B cell (primary cell): Measurements from ENCODE around the gene PPP1CC. TPM values are rescaled to one million over a fixed set of nuclear protein-coding genes. Genes with fewer than 3 reads are reported as not detected.

Source experiments
- ATAC-seq: fragments of 200-7000 bp; cut with Tn5 transposase; one replicate; pipeline ENCODE4 v1.10.0; 2021; ENCODE audit warnings: low read depth, mild to moderate bottlenecking, moderate number of reproducible peaks, moderate library complexity
- CTCF ChIA-PET: fragments of 350-600 bp; sonication (Branson Sonifier 250); formaldehyde crosslinking; loops from one replicate; lab custom pipeline; 2021; ENCODE audit warnings: antibody characterized with exemption, inconsistent platforms; lab: Charles Lee
- POLR2A ChIA-PET: fragments of 350-600 bp; sonication (Branson Sonifier 250); formaldehyde crosslinking; loops from one replicate; lab custom pipeline; 2021; ENCODE audit warnings: antibody characterized with exemption; lab: Charles Lee
- DNase-seq: peaks from one replicate; pipeline ENCODE4 v3.0.0; 2013
- H2AFZ ChIP-seq: 2 replicates; pipeline ENCODE4 v1.6.1; 2012; ENCODE audit warnings: mild to moderate bottlenecking, low read depth, low read length; ENCODE audit not compliant: insufficient read depth, poor library complexity, severe bottlenecking
- H3K27ac ChIP-seq, 2 donors: 1 replicate in 1 of 2; 2 replicates in 1 of 2; pipeline ENCODE4 v1.5.1; 2012 to 2013; ENCODE audit warnings: low read length in 2 of 2, mild to moderate bottlenecking in 2 of 2, moderate library complexity in 1 of 2
- H3K27me3 ChIP-seq, 4 experiments: fragments of 200-600 bp in 1 of 4; sonication (generic) in 1 of 4; replicated peaks in 1 of 4; 1 replicate in 2 of 4; 2 replicates in 2 of 4; pipeline versions ENCODE4 v1.6.1 to v1.7.0; 2013 to 2016; ENCODE audit warnings: low read length in 3 of 4, mild to moderate bottlenecking in 2 of 4, mixed read lengths in 1 of 4, moderate library complexity in 1 of 4; ENCODE audit not compliant: insufficient read depth in 4 of 4, control insufficient read depth in 3 of 4; ENCODE audit errors: control extremely low read depth in 1 of 4
- H3K36me3 ChIP-seq, 2 experiments: replicated peaks in 1 of 2; 1 replicate in 1 of 2; 2 replicates in 1 of 2; pipeline versions ENCODE4 v1.6.1 to v1.7.1; 2013; ENCODE audit warnings: low read length in 1 of 2; ENCODE audit not compliant: insufficient read depth in 2 of 2, control insufficient read depth in 1 of 2; ENCODE audit errors: control extremely low read depth in 1 of 2, extremely low read depth in 1 of 2
- H3K4me1 ChIP-seq, 2 donors: fragments of 200-600 bp in 1 of 2; sonication (generic) in 1 of 2; 1 replicate in 1 of 2; 2 replicates in 1 of 2; pipeline versions ENCODE4 v1.5.1 to v1.6.1; 2013 to 2017; ENCODE audit warnings: low read length in 2 of 2; ENCODE audit not compliant: control insufficient read depth in 2 of 2, insufficient read depth in 2 of 2
- H3K4me2 ChIP-seq: replicated peaks from 2 replicates; pipeline ENCODE3; 2012; ENCODE audit warnings: mild to moderate bottlenecking, low read depth, low read length; ENCODE audit not compliant: poor library complexity, severe bottlenecking
- H3K4me3 ChIP-seq, 5 experiments: fragments of 200-600 bp in 1 of 5; sonication (generic) in 1 of 5; 1 replicate in 3 of 5; 2 replicates in 2 of 5; pipeline versions ENCODE4 v1.5.1 to v1.7.0; 2011 to 2016; ENCODE audit warnings: low read length in 4 of 5, mild to moderate bottlenecking in 4 of 5, low read depth in 2 of 5, control low read depth in 1 of 5, moderate library complexity in 1 of 5; ENCODE audit not compliant: insufficient read depth in 1 of 5; ENCODE audit errors: control extremely low read depth in 1 of 5, extremely low read depth in 1 of 5
- H3K79me2 ChIP-seq: fragments of 200-600 bp; sonication (generic); one replicate; pipeline ENCODE4 v1.6.0; 2016; ENCODE audit warnings: low read length; ENCODE audit not compliant: control insufficient read depth, insufficient read depth
- H3K9ac ChIP-seq: fragments of 200-600 bp; sonication (generic); 2 replicates; pipeline ENCODE4 v1.6.1; 2017; ENCODE audit warnings: mild to moderate bottlenecking, low read length, moderate library complexity
- H3K9me3 ChIP-seq, 3 donors: one replicate each; pipeline versions ENCODE4 v1.6.1 to v1.7.1; 2013; ENCODE audit warnings: low read length in 2 of 3; ENCODE audit not compliant: control insufficient read depth in 2 of 3, insufficient read depth in 1 of 3; ENCODE audit errors: control extremely low read depth in 1 of 3
- H4K20me1 ChIP-seq: 2 replicates; pipeline ENCODE4 v1.6.0; 2012; ENCODE audit warnings: mild to moderate bottlenecking, low read length; ENCODE audit not compliant: insufficient read depth, control insufficient read depth, poor library complexity, severe bottlenecking
- H3K27ac Mint-ChIP-seq: one replicate; pipeline ENCODE4 v1.8.0; 2021; ENCODE audit warnings: mixed read lengths
- H3K27me3 Mint-ChIP-seq: one replicate; pipeline ENCODE4 v1.8.0; 2021; ENCODE audit warnings: mixed read lengths
- H3K4me1 Mint-ChIP-seq: one replicate; pipeline ENCODE4 v1.8.0; 2021; ENCODE audit warnings: mixed read lengths
- H3K4me3 Mint-ChIP-seq: one replicate; pipeline ENCODE4 v1.8.0; 2021; ENCODE audit warnings: mixed read lengths
- H3K9me3 Mint-ChIP-seq: one replicate; pipeline ENCODE4 v1.8.0; 2022; ENCODE audit warnings: mixed read lengths; ENCODE audit not compliant: insufficient read depth
- EZH2 ChIP-seq: IDR thresholded peaks from 2 replicates; pipeline ENCODE4 v1.6.1; 2012; ENCODE audit warnings: borderline replicate concordance, low read depth, mild to moderate bottlenecking, moderate library complexity, low read length; ENCODE audit not compliant: insufficient read depth, poor library complexity, severe bottlenecking
- WGBS: methylation state at CpG from one replicate; pipeline ENCODE4 v1.1.5; 2013; ENCODE audit warnings: missing lambda C conversion rate; ENCODE audit not compliant: insufficient coverage; 5-methylcytosine and 5-hydroxymethylcytosine counted together
- intact Hi-C: fragments of 100-400 bp; cut with micrococcal nuclease; formaldehyde crosslinking; loops from one replicate; pipeline ENCODE4 v1.10.0; 2022
- polyA plus RNA-seq: library from polyadenylated mRNA; depleted of rRNA; stranded (reverse); fragments of >200 nt; gene quantifications from 2 replicates; pipeline ENCODE4 v1.2.3, GENCODE V29; 2012
- total RNA-seq, 2 donors: library from RNA; stranded (reverse); fragments of 120-200 nt in 1 of 2; gene quantifications; 1 replicate in 1 of 2; 2 replicates in 1 of 2; pipeline versions ENCODE4 v1.2.3 to v1.2.4, GENCODE V29; 2013 to 2022
- TF ChIP-seq, protein P1 (sequence below): fragments of 200-600 bp; IDR thresholded peaks from one replicate; pipeline ENCODE4 v1.8.0; 2022; ENCODE audit warnings: antibody characterized with exemption, mild to moderate bottlenecking

PPP1CC gene
- total and polyA plus RNA-seq, 2 donors (not counting 1 experiment from before 2014, with no cell fraction given): 70.0 to 146 TPM

DNA sequence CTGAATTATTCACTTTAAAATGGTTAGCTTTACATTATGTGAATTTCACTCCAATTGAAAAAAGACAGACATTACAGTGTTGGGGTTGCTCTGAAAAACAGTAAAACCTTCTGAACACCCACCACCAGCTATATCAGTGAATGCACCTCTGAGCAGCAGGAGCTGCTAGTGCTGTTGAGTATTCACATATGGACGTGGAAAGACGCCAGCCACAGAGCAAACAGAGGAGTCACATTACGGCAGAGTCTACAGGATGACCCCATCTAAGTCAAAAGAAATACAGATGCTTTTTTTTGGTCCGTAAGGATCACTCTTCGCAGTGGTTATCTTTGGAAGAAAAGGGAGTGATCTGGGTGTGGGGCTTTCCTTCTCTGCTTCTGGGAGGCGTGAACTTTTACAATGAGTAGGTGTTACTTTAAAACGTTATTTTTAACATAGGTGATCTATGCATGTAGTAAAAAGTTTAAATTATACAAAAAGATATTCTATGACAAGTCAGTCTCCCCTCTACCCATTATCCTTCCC is 58.3 kb downstream of the PPP1CC start:
- peaks cover 73% of the 10 kb centered on the region for H3K4me1 Mint-ChIP-seq
- POLR2A ChIA-PET: interaction anchor here (0.6 to 0.9 kb wide), 4 partner anchors 8 to 74 kb away, joined by 3 to 4 read pairs (median 4); no protein-coding TSS in a partner anchor
- peak overlapping the region; percentile 84 for H3K9ac ChIP-seq
- peak overlapping the region; percentile 83 for H3K4me2 ChIP-seq
- 63% methylated on average over 3 of the region's 7 CpGs for WGBS
- H4K20me1 ChIP-seq: peaks cover 71% of the 10 kb centered on the region
- H3K27ac Mint-ChIP-seq: peak overlapping the region; percentile 76
- peak overlapping the region in 1 of 2 donors; percentile 68 for H3K27ac ChIP-seq
- H2AFZ ChIP-seq: no peak overlapping the region
- no peak for ATAC-seq
- H3K9me3 ChIP-seq: peaks cover 0 to 3% (median 0%) of the 10 kb centered on the region in 3 donors
- peaks cover 95% of the 10 kb centered on the region for H3K79me2 ChIP-seq
- peaks cover 4 to 83% of the 10 kb centered on the region in 2 experiments for H3K36me3 ChIP-seq
- CTCF ChIA-PET: interaction anchor here (0.8 to 1.2 kb wide), 3 partner anchors 68 to 235 kb away, joined by 3 read pairs; partner anchors contain the start of gene ARPC3
- intact Hi-C loops: no loop called here
- no peaks in the 10 kb centered on the region for H3K9me3 Mint-ChIP-seq
- no peaks in the 10 kb centered on the region for H3K27me3 ChIP-seq
- no peaks in the 10 kb centered on the region for H3K27me3 Mint-ChIP-seq
- peak overlapping the region; percentile 99 for H3K4me3 Mint-ChIP-seq
- peak overlapping the region; percentile 34 to 98 (median 83) for H3K4me3 ChIP-seq
- peaks cover 56 to 74% of the 10 kb centered on the region in 2 donors for H3K4me1 ChIP-seq
- no peak for DNase-seq
- no peak for TF ChIP-seq EZH2

DNA sequence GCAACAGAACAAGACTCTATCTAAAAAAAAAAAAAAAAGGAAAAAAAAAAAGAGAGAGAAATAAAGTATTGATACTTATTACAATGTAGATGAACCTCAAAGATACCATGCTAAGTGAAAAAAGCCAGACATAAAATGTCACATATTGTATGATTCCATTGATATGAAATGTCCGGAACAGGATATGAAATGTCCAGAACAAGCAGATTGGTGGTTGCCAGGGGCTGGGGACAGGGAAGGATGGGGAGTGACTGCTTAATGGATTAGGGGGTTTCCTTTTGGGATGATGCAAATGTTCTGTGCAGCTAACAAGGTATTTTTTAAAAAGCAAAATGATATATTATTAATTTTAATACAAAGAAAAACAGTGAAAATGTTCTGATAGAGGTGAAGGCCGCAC is 58.8 kb downstream of the PPP1CC start:
- H3K27ac ChIP-seq: peak overlapping the region in 1 of 2 donors; percentile 68
- no peaks in the 10 kb centered on the region for H3K27me3 ChIP-seq
- peaks cover 99% of the 10 kb centered on the region for H3K79me2 ChIP-seq
- H3K4me3 ChIP-seq: peak overlapping the region in 3 of 5 experiments; percentile 72 to 92 (median 83)
- H2AFZ ChIP-seq: no peak overlapping the region
- intact Hi-C loops: no loop called here
- Mint-ChIP-seq H3K4me1 (peaks cover 78% of the 10 kb centered on the region), H3K9me3 (no peaks in the 10 kb centered on the region), H3K27ac (peak overlapping the region; percentile 84), H3K4me3 (peak overlapping the region; percentile 99), H3K27me3 (no peaks in the 10 kb centered on the region)
- H3K4me1 ChIP-seq: peaks cover 60 to 78% of the 10 kb centered on the region in 2 donors
- H4K20me1 ChIP-seq: peaks cover 76% of the 10 kb centered on the region
- H3K4me2 ChIP-seq: peak overlapping the region; percentile 83
- ChIA-PET POLR2A (interaction anchor here (0.6 to 0.9 kb wide), 5 partner anchors 9 to 74 kb away, joined by 3 to 9 read pairs (median 4); no protein-coding TSS in a partner anchor), CTCF (interaction anchor here (1.0 to 1.2 kb wide), 2 partner anchors 68 to 234 kb away, joined by 3 read pairs; partner anchors contain the start of gene ARPC3)
- DNase-seq (no peak), ATAC-seq (no peak)
- H3K9ac ChIP-seq: no peak overlapping the region
- WGBS: 100% methylated on average over 1 of the region's 2 CpGs
- peaks cover 4 to 83% of the 10 kb centered on the region in 2 experiments for H3K36me3 ChIP-seq
- H3K9me3 ChIP-seq: peaks cover 0 to 3% (median 0%) of the 10 kb centered on the region in 3 donors
- TF ChIP-seq EZH2: no peak
- TF ChIP-seq, protein P1, sequence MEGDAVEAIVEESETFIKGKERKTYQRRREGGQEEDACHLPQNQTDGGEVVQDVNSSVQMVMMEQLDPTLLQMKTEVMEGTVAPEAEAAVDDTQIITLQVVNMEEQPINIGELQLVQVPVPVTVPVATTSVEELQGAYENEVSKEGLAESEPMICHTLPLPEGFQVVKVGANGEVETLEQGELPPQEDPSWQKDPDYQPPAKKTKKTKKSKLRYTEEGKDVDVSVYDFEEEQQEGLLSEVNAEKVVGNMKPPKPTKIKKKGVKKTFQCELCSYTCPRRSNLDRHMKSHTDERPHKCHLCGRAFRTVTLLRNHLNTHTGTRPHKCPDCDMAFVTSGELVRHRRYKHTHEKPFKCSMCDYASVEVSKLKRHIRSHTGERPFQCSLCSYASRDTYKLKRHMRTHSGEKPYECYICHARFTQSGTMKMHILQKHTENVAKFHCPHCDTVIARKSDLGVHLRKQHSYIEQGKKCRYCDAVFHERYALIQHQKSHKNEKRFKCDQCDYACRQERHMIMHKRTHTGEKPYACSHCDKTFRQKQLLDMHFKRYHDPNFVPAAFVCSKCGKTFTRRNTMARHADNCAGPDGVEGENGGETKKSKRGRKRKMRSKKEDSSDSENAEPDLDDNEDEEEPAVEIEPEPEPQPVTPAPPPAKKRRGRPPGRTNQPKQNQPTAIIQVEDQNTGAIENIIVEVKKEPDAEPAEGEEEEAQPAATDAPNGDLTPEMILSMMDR: no peak
